NCI-H748 (cell line): Measurements from ENCODE around the gene HEYL.

Experiments
- DNase-seq: peaks from one replicate; lab custom pipeline; 2025; ENCODE audit not compliant: unreplicated experiment; lab: John Stamatoyannopoulos, UW

The HEYL gene

DNA sequence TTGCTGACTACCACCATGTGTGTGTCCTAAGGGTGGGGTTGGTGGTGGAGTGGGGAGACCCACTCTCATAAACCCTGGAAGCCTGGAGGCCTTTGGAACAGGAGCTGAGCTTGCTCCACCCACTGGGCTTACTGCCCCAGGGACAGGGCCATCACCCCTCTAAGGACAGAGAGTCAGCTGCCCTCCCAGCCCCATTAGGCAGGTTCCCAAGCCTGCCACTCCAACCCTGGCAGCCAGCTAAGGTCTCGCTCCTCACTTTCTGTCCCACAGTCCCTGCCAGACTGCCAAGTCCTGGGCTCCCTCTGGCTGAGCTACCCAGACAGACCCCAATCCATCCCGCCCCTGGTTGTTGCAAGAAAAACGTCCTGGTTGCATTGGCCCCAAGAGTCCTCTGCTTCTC lies 28.7 kb upstream of the HEYL start:
- no peak for DNase-seq

DNA sequence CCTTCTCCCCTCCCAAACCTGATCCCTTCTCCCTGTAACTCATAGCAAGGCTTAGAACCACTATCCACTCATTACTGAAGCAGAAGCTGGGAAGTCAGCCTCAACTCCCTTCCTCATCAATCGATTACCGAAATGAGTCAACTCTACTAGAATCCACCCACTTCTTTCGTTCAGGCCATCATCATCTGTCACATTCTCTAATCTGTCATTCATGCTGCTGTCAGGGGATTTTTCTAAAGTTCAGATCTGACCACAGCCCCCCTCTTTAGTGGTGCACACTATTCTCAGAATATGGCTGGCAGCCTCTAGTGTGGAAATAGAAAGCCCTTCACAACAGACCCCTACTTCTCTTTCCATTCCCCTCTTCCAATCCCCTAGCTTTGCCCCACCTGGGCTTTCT lies 27.3 kb upstream of the HEYL start:
- DNase-seq, result no peak

DNA sequence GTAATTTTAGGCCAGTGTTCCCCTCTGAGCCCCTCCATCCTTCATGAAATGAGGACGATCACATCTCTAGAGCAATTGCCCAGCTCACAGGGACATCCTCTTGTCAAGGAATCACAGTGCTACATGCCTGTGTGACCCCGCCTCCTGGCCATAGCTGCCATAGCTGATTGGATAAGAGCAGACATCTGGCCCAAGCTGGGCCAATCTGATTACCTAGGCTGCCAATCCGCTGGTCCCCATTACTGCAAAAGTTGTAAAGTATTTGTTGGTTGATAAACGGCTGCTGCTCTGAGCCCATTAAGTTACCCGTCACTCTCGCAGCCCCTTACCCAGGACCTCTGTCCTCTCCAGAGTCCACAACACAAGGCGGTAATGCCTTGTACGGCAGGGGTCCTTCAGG lies 24.1 kb upstream of the HEYL start:
- no peak for DNase-seq

DNA sequence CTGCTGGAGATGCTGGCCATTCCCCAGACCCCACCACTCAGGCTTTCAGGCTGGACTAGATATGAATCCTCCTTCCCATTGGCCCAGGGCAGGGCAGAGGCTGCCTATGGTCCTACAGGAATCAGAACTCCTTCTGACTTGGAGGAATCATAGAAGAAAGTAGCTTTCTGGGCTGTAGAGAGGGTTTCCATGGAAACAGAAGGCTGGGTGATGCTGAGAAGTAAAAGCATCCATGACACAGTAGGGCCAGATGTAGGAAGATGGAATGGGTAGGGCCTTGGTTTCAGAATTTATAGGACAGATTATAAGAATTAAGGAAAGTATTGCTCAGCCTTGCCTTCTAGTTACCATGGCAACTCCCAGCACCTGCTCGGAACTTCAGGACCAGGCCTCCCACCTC lies 23.4 kb upstream of the HEYL start:
- no peak for DNase-seq

DNA sequence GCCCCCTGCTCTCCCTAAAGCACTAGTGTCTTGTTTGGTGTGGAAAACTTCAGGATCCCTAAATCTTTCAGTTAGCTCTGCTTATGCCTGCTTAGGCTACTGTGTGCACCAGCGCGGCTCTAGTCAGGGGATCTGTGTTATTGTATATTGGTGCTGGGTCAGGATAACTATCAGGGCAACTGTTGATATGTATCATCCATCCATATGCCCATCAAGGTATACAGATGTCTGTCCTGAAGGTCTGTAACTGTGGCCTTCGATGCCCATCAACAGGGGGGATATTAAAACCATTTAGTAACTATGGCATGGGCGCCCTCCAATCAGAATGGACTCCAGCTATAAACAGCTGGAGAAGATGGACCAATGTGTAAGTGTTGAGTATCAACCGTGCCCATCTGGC lies 20.1 kb upstream of the HEYL start:
- DNase-seq, result no peak

DNA sequence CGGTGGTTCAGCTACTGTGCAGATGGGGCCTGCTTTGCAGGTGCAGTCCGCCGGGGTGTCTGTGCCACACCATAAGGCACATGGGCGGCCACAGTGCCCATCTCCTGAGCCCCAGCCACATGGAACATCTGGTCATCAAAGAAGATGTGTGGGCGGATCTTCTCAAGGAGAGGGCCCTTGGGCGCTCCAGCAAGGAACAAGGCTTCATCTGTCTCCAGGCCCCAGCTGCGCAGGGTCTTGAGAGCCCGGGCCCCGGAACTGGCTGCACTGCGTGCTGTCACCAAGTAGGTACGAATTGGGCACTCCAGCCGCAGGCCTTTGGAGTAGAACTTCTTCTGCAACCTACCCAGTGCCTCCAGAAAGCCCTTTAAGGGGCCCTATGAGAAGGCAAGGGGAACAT lies 19.7 kb upstream of the HEYL start:
- DNase-seq, result no peak

DNA sequence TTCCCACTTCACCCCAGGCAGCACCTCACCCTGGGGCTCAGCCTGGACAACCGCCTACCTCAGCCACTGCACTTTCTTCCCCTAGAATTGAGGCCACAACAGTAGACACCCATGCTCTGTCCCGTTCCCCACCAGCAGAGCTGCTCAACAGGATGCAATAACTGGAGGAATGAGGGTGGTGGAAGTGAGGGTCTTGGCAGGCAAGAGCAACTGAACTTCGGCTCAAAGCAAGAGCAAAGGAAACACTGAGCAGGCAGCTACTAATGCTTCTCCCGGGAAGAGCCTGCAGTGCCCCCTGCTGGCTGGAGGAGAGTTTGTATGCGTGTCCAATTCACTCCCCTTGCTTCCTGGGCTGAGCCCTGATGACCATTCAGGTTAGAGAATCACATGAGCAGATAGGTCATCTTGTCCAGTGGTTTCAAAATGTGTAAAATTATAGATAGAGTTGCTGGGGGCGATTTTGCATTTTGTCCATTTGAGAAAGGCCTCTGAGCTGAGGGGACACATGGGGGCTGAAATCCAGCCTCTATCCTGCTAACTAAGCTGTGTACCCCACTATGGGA lies 18.6 kb upstream of the HEYL start:
- DNase-seq, result peak; percentile 98

DNA sequence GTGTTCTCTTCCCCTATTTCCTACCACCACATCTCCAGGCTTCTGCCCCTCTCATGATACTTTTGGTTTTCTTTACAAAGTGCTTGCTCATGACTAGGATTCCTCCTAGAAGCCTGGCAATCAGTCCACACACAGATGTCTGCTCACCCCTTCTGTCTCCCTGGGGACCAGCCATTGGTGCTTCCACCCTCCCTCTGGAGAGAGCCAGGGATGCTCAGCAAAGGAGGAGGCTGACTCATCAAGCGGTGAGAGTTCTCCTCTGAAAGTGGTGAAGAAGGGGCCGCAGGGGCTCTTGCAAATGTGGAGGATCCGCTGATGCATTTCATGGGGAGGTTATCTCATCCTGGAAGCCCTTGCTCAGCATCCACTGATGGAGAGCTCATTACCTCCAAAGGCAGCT lies 18.0 kb upstream of the HEYL start:
- DNase-seq, result no peak

DNA sequence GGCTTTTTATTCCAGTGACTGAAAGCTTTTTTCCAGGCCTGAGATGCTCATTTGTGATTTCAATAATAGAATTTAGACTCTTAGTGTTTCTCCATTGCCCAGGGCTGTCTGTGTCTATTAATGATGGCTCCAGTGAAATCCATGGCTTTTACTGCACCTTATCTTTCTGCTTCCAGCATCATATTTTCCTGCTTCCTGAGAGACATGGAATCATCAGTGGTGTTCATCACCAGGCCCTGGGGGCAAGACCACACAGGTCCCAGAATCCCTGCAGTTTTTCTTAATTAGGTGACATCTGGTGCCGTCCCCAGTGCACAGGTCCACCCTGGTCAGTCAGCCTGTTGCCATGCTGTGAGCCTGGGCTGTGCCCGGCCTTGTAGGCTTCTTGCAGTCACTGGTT lies 16.9 kb upstream of the HEYL start:
- DNase-seq, result no peak

DNA sequence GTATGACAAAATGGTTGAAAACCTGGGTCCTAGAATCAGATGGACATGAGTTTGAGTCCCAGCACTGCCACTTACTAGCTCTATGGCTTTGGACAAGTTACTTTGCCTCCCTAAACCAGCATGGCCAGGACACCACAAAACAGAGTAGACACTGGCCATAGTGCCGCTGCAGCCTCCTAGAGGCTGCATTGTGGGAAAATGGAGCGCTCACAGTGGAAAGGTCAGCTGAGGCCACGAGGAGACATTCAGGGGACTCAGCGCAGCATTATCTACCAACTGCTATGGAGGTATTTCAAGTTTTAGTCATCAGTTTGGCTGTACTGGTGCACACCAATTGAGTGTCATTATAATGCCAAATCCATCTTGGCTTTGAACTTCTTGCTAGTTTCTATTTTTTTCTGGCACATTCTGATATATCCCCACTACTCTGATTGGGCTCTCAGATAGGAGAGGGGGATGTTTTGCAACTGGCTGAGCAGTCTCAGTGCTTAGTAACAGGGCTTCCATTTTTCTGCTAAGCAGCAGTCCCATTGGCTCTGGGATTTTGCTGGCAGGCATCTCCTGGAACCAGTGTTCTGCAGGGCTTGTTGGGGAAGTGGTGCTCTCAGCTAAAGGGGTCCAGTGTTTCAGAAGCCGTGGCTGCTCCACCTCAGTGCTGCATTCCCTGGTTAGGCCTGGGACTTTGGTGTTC lies 16.3 kb upstream of the HEYL start:
- DNase-seq, result no peak

DNA sequence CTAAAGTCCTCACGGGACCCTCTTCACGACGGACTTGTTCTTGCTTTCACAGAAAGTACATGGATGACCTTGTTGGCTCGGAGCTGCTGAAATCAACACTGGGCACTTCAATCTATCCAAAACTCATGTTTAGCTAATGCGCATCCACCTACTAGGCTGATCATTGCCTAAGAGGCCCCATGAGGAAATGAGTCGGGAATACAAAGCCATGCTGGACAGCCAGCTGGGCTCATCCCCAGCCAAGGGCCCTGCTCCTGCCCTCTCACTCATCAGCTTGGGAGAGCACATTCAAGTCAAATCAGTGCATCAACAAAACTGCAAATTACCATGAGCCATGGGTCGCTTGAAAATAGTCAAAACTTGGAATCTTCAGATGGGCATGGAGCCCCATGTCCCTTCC lies 14.8 kb upstream of the HEYL start:
- no peak for DNase-seq

DNA sequence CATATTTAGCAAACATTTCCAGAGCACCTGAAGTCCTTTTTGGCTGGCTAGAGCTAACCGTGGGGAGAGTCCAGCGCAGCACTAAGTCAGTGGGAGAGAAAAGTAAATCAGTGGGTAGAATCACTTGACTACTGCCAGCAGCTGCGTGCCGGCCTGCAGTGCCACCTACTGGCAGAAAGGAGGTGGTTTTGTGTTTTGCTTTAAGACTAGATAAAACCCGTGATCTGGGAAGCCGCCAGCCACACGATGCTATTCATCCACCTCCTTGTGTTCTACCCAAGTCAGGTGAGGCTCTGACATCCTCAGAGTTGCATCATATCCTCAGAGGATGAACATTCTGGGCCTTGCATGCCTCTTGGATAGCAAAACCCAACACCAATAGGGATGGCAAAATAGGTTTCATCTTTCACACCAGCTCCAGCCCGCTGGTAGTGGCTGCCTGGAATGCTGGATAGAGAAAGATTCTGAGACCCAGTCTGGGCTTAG lies 14.1 kb upstream of the HEYL start:
- DNase-seq, result peak; percentile 98

DNA sequence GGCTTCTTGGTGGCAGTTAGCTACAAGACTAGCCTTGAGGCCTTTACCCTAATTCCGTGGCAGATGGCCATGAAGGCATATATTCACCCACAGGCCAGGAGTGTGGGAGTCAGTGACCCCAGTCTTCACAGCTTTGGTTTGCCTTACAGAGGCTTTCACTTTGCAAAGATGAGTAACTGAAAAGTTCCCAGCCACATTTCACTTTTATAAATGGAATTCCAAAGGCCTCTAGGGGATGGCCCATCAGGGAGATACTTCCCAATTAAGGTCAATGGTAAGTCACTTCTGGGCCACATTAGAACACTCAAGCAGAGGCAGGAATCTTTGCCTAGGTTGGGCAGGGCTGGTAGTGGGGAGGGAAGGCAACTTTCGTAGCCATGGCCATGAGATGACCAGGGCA lies 13.1 kb upstream of the HEYL start:
- DNase-seq, result no peak

DNA sequence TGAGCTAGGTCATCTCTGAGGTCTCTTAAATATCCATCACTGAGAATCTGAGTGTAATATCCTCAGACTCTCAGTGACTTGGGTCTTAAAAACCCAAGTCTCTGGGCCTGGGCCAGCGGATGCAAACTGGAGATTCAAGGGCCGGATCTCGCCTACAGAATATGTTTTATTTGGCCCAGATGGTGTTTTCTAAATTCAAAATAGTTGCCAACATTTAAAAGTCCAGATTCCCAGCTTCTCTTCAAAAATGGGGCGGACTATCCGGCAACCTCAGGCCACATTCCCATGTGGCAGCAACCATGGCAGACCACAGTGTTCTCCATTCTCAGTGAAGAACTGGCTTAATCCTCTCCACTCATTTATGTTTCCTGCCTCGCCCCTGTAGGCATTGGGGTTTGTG lies 12.7 kb upstream of the HEYL start:
- no peak for DNase-seq

DNA sequence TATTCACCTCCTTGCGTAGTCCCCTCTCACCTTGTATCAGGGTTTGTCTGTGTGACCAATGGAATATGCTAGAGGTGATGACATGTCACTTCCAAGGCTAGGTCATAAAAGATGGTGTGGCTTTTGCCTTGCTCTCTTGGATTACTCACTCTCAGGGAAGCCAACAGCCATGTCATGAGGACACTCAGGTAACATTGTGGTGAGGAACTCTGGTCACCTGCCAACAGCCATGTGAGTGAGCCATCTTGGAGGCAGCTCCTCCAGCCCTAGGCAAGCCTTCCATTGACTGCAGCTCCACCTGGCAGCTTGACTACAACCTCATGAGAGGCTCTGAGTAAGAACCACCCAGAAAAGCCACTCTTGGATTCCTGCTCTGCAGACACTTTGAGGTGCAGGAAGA lies 11.0 kb upstream of the HEYL start:
- DNase-seq, result no peak

DNA sequence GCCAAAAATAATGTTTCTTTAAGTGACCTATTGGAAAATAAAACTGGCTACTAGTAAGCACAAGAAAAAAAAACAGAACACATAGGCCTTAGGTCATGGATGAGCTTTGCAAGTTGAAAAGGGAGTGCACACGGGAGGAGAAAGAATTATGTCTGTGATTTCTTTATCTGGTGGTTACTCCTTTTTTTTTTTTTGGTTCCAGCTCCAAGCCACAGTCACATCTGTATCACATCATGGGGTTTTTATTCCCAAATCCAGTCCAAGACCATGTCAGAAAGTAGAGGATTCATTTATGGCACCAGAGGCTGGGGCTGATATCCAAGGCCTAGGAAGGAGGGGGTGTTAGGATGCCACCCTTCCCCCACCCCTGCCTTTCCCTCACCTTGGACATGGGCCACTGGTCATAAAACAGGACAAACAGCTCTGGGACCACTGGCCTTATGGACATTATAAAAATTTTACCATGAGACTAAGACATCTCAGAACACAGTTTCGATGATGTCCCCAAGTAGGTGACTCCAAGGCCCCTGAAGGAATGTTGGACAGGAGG lies 10.3 kb upstream of the HEYL start:
- DNase-seq, result no peak

DNA sequence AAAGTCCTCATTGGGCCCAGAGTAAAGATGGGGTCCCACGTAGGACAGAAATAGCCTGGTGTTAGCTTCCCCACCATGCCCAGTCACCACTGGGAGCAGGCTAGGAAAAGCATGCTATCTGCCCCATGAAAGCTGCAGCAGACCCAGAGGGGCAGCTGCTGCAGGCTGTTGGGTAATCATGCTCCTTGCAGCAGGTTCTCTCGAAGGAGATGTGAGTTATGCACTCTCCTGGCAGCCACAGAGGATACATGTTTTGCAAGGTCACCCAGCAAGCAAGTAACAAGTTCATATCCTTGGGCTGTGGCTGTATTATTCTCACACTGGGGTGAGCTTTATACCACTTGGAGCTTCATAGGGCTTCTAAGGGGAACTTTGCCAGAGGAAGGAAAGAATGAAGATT lies 9.1 kb upstream of the HEYL start:
- no peak for DNase-seq

DNA sequence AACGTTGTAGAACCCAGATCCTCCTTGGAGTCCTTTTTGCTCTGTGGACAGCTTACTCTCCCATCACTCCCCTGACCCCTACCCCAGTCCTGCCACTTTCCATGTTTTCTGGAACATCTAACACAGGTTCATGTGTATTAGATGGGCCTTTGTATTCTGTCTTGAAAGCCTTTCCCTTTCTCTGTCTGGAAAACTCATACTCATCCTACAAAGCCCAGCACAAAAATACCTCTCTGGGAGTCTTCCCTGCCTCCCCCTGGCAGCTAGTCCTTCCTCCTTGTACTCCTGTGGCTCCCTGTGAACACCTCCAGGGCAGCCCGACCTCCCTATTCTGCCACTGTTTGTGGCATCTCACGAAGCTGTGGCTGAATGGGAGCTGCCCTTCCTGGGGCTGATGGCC lies 7.8 kb upstream of the HEYL start:
- no peak for DNase-seq

DNA sequence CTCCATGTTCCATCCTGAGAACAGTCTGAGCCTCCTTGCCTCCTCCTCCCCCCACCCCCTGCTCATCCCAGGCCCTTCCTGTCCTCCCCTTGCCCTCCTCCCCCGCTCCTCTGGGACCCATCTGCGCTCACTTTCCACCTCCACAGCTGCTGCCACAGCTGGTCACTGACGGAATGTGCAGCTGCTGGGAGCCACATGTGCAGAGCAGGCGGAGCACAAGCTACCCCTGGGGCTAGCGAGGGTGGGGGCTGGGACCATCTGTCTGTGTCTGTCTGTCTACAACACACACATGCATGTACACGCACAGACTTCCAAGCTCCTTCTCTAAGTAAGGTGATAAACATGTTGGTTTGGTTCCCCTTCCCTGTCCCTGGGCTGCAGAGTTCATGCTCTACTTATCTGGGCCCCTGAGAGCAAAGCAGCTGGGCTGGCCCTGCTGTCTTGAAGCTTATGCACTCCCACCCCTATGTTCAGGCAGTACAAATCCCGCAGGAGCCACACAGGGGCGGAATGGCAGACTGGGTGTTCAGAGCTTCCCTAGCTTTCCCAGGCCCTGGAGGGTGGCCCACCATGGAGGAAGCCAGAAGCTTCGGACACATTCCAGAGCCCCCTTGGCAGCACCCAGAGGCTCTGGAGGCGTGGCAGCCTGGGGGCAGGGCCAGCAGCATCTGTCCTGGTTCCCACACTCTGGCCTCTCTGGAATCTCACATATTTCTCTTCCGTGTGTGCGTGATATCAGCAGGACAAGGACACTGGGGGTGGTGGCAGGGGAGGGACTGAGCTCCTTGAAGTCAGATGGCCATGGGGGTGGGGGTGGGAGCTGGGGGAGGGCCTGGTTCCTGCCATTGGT lies 7.0 kb upstream of the HEYL start:
- DNase-seq, result no peak

DNA sequence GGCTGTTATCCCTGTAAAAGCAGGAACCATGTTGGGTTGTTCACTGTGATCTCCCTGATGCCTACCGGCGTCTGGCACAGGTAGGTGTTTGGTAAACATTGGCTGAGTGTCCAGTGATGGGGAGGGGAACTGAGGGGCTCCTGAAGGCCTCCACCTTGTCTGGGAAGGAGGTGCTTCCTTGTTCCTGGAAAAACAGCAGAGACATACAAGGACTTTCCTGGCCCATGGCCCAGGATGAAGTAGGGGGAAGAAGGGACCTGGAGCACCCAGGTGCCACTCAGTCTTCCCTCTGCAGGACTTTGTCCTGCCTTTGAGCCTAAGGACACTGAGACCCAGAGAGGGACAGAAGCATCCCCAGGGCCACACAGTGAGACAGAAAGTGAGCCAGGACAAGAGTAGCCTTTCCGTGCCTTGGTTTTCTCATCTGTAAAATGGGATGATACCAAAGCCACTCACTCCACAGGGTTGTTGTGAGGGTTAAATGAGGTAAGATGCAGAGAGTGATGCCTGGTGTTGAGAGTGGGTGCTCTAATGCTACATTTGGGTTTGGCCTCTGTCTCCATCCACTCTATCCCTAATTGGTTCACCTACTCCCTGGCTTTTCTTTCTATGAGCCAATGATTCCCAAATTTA lies 6.1 kb upstream of the HEYL start:
- DNase-seq, result no peak

DNA sequence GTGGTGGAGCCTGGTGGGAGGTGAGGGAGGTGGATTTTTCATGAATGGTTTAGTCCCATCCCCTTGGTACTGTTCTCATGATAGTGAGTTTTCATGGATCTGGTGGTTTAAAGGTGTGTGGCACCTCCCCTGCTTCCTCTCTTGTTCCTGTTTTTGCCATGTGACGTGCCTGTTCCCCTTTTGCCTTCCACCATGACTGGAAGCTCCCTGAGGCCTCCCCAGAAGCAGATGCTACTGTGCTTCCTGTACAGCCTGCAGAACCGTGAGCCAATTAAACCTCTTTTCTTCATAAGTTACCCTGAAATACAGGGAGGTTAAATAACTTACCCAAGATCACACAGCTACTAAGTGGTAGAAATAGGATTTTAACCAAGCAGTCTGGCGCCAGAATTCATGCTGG lies 4.3 kb upstream of the HEYL start:
- DNase-seq, result no peak

DNA sequence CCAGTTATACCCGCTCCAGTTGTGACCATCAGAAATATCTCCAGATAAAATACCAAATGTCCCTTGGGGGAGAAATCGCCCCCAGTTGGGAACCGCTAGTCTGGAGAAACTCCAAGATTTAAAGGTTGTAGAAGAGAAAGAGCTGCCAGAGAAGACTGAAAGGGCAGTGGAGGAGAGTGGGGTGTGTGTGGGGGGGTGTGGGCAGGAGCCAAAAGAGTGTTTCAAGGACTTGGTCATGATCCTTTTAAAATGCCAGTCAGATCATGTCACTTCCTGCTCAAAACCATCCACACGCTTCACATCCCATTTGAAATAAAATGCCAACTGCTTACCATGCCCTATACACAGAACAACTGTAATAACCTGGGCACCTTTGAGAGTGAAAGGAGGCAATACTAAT lies 3.4 kb upstream of the HEYL start:
- DNase-seq, result no peak
